ENCODE results near the gene SREBF1. TPM values are rescaled to one million over a fixed set of nuclear protein-coding genes. Genes with fewer than 3 reads are reported as not detected.
"Not testable (repeated sequence)": the region's sequence is repeated elsewhere in the genome, so short reads cannot be mapped to it uniquely, and the experiment has no call there.

The SREBF1 gene
- total RNA-seq, 1 experiment from 2014 or later: 65.4 TPM

- DNase-seq (ENCODE audit: low read depth): no peak
These were observed 23.6 kb downstream of the SREBF1 start for GRCh38 chr17:17813055-17813724.

GRCh38 chr17:17812211-17813054 lies 24.4 kb downstream of the SREBF1 start:
- DNase-seq (ENCODE audit: low read depth): peak; percentile 36

GRCh38 chr17:17811381-17812210 lies 25.2 kb downstream of the SREBF1 start:
- DNase-seq (ENCODE audit: low read depth): no peak

- DNase-seq (ENCODE audit: low read depth): no peak
These were observed 25.9 kb downstream of the SREBF1 start for GRCh38 chr17:17810895-17811248.

- no peak for DNase-seq (ENCODE audit: low read depth)
These were observed 26.5 kb downstream of the SREBF1 start for GRCh38 chr17:17810084-17810894.

GRCh38 chr17:17809531-17810083 lies 27.2 kb downstream of the SREBF1 start:
- no peak for DNase-seq (ENCODE audit: low read depth)

GRCh38 chr17:17808706-17809432 lies 27.9 kb downstream of the SREBF1 start:
- DNase-seq (ENCODE audit: low read depth): no peak

- DNase-seq (ENCODE audit: low read depth): not testable (repeated sequence)
These were observed 28.6 kb downstream of the SREBF1 start for GRCh38 chr17:17808200-17808599.

- DNase-seq (ENCODE audit: low read depth): no peak
These were observed 29.3 kb downstream of the SREBF1 start for GRCh38 chr17:17807440-17807839.

- no peak for DNase-seq (ENCODE audit: low read depth)
These were observed 30.0 kb downstream of the SREBF1 start for GRCh38 chr17:17806611-17807274.

- no peak for DNase-seq (ENCODE audit: low read depth)
These were observed 30.8 kb downstream of the SREBF1 start for GRCh38 chr17:17806035-17806434.

- DNase-seq (ENCODE audit: low read depth): no peak
These were observed 31.2 kb downstream of the SREBF1 start for GRCh38 chr17:17805575-17805974.

GRCh38 chr17:17804007-17804406 lies 32.8 kb downstream of the SREBF1 start:
- no peak for DNase-seq (ENCODE audit: low read depth)

- no peak for DNase-seq (ENCODE audit: low read depth)
These were observed 34.8 kb downstream of the SREBF1 start for GRCh38 chr17:17801800-17802481.

GRCh38 chr17:17800504-17801021 lies 36.2 kb downstream of the SREBF1 start:
- no peak for DNase-seq (ENCODE audit: low read depth)

- no peak for DNase-seq (ENCODE audit: low read depth)
These were observed 38.1 kb downstream of the SREBF1 start for GRCh38 chr17:17798573-17799255.

GRCh38 chr17:17798010-17798556 lies 38.7 kb downstream of the SREBF1 start:
- DNase-seq (ENCODE audit: low read depth): no peak

Measured in HT1080 (cell line).